22Rv1 (cell line): ENCODE measurements around the gene LPO.

Experiments
- ZFX ChIP-seq: fragments of 450-650 bp; IDR thresholded peaks from 2 replicates; pipeline ENCODE4 v1.6.1; 2017; ENCODE audit warnings: antibody characterized with exemption, borderline replicate concordance
- TF ChIP-seq, protein P1 (sequence below): fragments of 450-650 bp; IDR thresholded peaks from 2 replicates; pipeline ENCODE4 v1.5.1; 2017; ENCODE audit warnings: mild to moderate bottlenecking

DNA sequence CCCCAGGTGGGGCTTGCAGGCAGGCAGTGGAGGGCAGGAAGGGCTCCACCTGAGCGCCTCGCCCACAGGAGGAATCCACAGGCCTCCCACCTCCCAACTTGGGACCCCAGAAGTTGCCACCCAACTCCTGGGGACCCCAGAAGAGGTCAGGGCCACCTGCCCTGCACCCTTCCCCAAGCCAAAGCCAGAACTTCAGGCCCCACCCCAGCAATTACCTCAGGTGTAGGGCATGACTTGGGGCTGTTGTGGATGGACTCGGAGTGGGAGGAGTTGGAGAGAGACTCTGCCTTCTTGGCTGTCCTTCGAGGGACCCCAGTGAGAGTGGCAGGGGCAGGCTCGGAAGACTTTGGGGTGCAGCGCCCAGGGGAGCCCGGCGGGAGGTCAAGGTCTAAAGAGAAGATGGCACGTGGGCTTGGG lies 79.7 kb downstream of the LPO start:
- TF ChIP-seq, protein P1, sequence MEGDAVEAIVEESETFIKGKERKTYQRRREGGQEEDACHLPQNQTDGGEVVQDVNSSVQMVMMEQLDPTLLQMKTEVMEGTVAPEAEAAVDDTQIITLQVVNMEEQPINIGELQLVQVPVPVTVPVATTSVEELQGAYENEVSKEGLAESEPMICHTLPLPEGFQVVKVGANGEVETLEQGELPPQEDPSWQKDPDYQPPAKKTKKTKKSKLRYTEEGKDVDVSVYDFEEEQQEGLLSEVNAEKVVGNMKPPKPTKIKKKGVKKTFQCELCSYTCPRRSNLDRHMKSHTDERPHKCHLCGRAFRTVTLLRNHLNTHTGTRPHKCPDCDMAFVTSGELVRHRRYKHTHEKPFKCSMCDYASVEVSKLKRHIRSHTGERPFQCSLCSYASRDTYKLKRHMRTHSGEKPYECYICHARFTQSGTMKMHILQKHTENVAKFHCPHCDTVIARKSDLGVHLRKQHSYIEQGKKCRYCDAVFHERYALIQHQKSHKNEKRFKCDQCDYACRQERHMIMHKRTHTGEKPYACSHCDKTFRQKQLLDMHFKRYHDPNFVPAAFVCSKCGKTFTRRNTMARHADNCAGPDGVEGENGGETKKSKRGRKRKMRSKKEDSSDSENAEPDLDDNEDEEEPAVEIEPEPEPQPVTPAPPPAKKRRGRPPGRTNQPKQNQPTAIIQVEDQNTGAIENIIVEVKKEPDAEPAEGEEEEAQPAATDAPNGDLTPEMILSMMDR, result no peak
- TF ChIP-seq ZFX, result no peak
